ENCODE data around the gene POFUT2. TPM values are rescaled to one million over a fixed set of nuclear protein-coding genes. Genes with fewer than 3 reads are reported as not detected.

The POFUT2 gene
- total and polyA plus RNA-seq, 2 donors from 2014 or later: 18.3 to 30.2 TPM

DNA sequence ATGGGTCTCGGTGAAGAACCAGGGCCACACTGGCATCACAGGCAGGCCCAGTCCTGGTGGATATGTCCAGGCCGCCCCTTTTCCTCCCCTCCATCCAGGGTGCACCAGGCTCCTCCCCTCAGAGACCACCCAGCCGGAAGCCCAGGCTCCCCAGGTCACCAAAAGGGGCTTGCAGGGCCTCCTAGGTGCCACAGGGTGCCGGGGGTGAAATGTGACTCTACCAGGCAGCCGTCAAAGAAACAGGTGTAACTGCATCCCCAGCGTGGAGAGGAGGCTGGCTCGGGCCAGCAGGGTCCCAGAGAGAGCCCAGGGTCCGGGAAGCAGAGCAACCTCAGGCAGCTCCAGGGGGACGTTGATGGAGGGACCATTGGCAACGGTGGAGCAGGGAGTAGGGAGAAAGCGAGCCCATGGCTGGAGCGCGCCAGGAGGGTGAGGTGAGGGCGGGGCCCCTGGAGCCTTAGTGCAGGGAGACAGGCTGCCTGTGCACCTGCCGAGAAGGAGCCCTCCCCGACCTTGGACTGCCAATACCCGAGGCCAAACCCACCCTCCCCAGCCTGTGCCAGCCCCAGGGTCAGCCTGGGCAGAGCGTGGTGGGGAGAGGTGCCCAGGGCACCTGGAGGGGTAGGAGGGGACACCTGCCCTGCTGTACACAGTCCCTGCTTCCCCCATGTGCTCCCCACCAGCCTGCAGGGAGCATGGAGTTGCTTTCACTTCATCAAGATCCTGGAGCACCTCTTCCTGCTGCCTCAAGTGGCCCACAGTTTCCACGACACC, 48.3 kb upstream of the POFUT2 start:
- TF ChIP-seq, protein P1, sequence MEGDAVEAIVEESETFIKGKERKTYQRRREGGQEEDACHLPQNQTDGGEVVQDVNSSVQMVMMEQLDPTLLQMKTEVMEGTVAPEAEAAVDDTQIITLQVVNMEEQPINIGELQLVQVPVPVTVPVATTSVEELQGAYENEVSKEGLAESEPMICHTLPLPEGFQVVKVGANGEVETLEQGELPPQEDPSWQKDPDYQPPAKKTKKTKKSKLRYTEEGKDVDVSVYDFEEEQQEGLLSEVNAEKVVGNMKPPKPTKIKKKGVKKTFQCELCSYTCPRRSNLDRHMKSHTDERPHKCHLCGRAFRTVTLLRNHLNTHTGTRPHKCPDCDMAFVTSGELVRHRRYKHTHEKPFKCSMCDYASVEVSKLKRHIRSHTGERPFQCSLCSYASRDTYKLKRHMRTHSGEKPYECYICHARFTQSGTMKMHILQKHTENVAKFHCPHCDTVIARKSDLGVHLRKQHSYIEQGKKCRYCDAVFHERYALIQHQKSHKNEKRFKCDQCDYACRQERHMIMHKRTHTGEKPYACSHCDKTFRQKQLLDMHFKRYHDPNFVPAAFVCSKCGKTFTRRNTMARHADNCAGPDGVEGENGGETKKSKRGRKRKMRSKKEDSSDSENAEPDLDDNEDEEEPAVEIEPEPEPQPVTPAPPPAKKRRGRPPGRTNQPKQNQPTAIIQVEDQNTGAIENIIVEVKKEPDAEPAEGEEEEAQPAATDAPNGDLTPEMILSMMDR (IDR thresholded peaks at IDR 0.05; ENCODE audit: borderline replicate concordance, extremely low read depth, insufficient read depth): no peak
- no peak overlapping the region for H3K9ac ChIP-seq (ENCODE audit: low read length in 3 of 3)
- H3K4me3 ChIP-seq (ENCODE audit: low read length in 3 of 3): no peak overlapping the region
- DNase-seq (peak in 2 of 5 donors; percentile 53 to 72), FAIRE-seq (no peak)
- no peaks in the 10 kb centered on the region for H3K9me3 ChIP-seq (ENCODE audit: control insufficient read depth in 2 of 3, insufficient read depth in 1 of 3, low read length in 3 of 3)
- no peaks in the 10 kb centered on the region for H3K36me3 ChIP-seq (ENCODE audit: control insufficient read depth in 2 of 3, insufficient read depth in 3 of 3, low read length in 3 of 3)
- no peaks in the 10 kb centered on the region for H3K27me3 ChIP-seq (ENCODE audit: control insufficient read depth, insufficient read depth, low read length)
- H3K4me1 ChIP-seq (ENCODE audit: control insufficient read depth in 2 of 3, insufficient read depth in 2 of 3, low read depth in 1 of 3, low read length in 3 of 3): peaks cover 0 to 5% (median 0%) of the 10 kb centered on the region in 3 donors
- H3K27ac ChIP-seq (ENCODE audit: low read depth in 2 of 2, low read length in 2 of 2): no peak overlapping the region
- intact Hi-C loops (cut with DNase I): no loop called here

DNA sequence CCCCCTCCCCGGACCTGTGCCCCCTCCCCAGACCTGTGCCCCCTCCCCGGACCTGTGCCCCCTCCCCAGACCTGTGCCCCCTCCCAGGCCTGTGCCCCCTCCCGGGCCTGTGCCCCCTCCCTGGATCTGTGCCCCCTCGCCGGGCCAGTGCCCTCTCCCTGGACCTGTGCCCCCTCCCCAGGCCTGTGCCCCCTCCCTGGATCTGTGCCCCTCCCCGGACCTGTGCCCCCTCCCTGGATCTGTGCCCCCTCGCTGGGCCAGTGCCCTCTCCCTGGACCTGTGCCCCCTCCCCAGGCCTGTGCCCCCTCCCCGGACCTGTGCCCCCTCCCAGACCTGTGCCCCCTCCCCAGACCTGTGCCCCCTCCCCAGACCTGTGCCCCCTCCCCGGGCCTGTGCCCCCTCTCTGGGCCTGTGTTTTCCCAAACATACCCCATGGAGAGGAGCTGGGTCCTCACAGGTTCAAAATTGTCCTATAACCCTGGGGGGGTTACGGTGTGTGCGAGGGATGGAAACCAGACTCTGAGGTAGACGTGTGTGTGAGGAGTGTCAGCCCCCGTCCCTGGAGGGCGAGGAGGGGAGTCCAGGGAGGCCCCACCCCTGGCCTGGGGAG, 47.6 kb upstream of the POFUT2 start:
- peaks cover 5% of the 10 kb centered on the region in 3 donors for H3K4me1 ChIP-seq (ENCODE audit: control insufficient read depth in 2 of 3, insufficient read depth in 2 of 3, low read depth in 1 of 3, low read length in 3 of 3)
- no peak overlapping the region for H3K27ac ChIP-seq (ENCODE audit: low read depth in 2 of 2, low read length in 2 of 2)
- FAIRE-seq: no peak
- intact Hi-C loops (cut with DNase I): no loop called here
- DNase-seq: peak in 1 of 5 donors; percentile 57
- no peaks in the 10 kb centered on the region for H3K9me3 ChIP-seq (ENCODE audit: control insufficient read depth in 2 of 3, insufficient read depth in 1 of 3, low read length in 3 of 3)
- no peak overlapping the region for H3K4me3 ChIP-seq (ENCODE audit: low read length in 3 of 3)
- H3K36me3 ChIP-seq (ENCODE audit: control insufficient read depth in 2 of 3, insufficient read depth in 3 of 3, low read length in 3 of 3): no peaks in the 10 kb centered on the region
- TF ChIP-seq, protein P1 (IDR thresholded peaks at IDR 0.05; ENCODE audit: borderline replicate concordance, extremely low read depth, insufficient read depth): no peak
- no peak overlapping the region for H3K9ac ChIP-seq (ENCODE audit: low read length in 3 of 3)
- no peaks in the 10 kb centered on the region for H3K27me3 ChIP-seq (ENCODE audit: control insufficient read depth, insufficient read depth, low read length)

DNA sequence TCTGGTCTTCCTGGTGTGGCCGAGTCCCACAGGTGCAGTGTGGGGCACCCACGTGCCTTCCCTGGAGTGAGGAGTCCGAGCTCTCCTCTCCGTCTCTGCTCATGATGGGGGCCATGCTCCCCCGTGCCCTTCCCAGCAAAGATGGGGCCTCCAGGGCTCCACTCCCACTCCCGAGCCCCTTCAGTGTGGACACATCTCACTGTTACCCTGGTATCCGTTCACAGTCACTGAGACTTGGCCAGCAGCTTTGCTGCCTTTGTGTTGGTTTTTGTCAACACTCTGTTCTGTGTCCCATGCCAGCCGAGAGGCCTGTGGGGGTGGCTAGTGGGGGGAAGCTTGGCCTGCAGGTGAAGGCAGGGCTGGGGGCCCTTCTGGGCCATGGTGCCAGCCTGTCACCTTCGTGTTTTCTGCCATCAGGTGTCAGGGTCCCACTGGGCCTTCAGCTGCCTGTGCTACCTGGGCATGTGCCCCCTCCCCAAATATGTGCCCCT, 46.9 kb upstream of the POFUT2 start:
- intact Hi-C loops (cut with DNase I): no loop called here
- Histone ChIP-seq H3K27ac (ENCODE audit: low read depth in 2 of 2, low read length in 2 of 2) (no peak overlapping the region), H3K36me3 (ENCODE audit: control insufficient read depth in 2 of 3, insufficient read depth in 3 of 3, low read length in 3 of 3) (no peaks in the 10 kb centered on the region), H3K27me3 (ENCODE audit: control insufficient read depth, insufficient read depth, low read length) (no peaks in the 10 kb centered on the region), H3K4me1 (ENCODE audit: control insufficient read depth in 2 of 3, insufficient read depth in 2 of 3, low read depth in 1 of 3, low read length in 3 of 3) (peaks cover 5 to 11% (median 6%) of the 10 kb centered on the region in 3 donors), H3K9me3 (ENCODE audit: control insufficient read depth in 2 of 3, insufficient read depth in 1 of 3, low read length in 3 of 3) (no peaks in the 10 kb centered on the region), H3K4me3 (ENCODE audit: low read length in 3 of 3) (no peak overlapping the region), H3K9ac (ENCODE audit: low read length in 3 of 3) (no peak overlapping the region)
- TF ChIP-seq, protein P1 (IDR thresholded peaks at IDR 0.05; ENCODE audit: borderline replicate concordance, extremely low read depth, insufficient read depth): no peak
- DNase-seq (peak in 1 of 5 donors; percentile 46), FAIRE-seq (no peak)
